NCI-H2196 treated with DMSO at 0.1 percent for 48 hours (cell line): ENCODE data around the gene GNGT1.

Experiments
- DNase-seq: peaks from one replicate; lab custom pipeline; 2025; ENCODE audit not compliant: unreplicated experiment; lab: John Stamatoyannopoulos, UW

Gene GNGT1

DNA sequence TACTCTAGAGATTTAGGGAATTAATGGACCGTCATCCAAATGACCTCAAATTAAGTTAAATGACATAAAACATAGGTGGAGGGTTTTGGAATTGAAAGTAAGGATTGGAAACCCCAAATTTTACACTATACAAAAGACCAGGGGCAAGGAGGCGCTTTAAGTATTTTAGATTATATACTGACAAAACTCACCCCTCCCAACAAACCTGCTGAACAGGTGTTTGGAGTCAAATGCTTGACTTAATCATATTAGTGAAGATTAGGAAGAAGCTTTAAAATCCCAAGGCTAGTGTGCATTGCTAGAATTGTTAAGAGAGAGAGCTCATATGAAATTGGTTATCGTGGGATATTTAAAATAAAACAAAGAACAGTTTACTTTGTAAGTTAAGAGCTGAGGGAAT is at the start of gene GNGT1:
Gene GNGT1 (plus strand): TSS at position 301 of the 400 bp plus-strand sequence. CDS start 180 bp downstream, outside the sequence.
- DNase-seq, result no peak

DNA sequence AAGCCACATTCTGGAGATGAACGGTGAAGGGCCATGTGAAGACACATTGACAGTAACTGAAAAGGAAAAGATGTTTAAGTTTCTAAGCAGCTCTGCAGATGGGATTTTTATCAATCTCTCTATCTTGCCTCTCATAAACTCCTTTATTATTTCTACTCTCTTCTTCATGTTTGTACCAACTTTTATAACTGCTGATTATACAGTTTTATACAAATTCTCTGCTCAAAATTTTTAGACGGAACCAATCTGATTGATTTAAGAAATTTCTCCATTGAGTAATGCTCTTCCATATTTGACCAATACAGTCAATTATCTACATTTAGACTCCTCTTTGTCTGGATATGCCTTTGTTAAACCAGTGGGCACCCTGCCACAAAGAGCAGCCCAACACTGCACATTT is 47.5 kb upstream of the GNGT1 start:
- no peak for DNase-seq

DNA sequence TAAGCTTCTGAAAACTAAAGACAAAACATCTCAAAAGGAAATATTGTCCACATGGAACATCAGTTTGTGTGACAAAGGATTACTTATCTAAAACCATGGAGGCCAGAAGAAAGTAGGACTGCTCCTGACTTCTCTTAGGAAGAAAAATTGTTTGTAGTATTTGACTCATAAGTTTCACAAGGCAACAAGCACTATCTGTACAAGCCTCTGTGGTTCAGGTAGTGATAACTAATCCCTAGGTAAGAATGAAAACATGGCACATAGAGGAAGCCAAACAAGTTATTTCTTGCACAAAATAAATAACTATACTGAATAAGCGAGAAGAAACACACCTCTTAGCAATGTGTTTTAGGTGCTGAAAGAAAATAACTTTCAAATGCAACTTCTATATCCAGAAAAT is 46.1 kb upstream of the GNGT1 start:
- DNase-seq, result no peak

DNA sequence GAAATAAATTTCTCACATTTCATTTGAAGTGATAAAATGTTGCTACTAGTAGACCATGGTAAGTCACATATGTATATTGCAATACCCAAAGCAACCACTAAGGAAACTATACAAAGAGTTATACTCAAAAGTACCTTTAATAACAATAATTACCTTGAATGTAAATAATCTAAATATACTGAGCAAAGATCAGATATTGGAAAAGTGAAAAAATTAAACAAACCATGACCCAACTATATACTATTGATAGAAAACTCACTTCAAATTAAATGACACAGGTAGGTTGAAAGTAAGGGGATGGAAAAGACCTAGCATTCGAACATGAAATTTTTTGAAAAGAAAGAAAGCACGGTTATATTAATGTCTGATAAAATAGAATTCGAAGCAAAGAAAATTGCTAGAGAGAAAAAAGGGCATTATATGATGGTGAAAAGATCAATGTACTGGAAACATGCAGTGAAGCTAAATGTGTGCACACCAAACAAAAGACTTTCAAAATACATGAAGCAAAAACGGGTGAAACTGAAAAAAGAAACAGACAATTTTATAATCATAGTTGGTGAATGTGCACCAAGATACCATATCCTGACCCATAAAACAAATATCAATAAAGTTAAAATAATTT is 44.9 kb upstream of the GNGT1 start:
- no peak for DNase-seq

DNA sequence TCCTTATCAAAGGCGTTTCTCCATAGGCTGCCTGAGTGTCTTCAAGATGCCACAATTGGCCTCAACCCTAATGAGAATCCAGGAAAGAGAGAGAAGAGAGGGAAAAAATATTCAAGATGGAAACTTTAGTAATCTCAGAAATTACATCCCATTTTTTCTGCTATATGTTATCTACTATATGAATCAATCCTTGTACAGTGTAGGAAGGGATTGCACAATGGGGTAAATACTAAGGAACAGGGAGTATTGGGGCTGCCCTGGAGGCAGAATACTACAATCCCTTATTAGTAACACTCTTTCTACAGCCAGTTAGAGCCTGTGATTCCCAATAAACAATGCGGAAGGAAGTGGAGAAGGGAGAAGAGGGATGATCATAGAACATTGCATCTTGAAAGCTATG is 43.7 kb upstream of the GNGT1 start:
- DNase-seq, result no peak

DNA sequence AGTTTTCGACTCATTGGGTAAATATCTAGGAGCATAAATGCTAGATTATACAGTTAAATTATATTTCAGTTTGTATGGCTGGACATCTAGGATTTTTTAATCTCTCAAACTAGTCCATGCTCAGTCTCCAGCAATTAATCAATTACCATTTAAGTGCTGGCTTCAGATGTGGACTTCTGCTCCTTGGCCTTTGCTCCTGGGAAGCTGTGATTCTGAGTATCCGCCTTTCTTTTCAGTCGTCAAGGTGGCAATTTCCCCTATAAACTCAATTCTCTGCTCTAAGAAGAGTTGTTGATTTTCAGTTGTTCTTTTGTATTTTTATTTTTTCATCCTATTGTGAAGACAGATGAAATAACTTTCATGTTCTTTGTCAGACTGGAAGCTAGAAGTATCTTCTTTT is 39.5 kb upstream of the GNGT1 start:
- no peak for DNase-seq

DNA sequence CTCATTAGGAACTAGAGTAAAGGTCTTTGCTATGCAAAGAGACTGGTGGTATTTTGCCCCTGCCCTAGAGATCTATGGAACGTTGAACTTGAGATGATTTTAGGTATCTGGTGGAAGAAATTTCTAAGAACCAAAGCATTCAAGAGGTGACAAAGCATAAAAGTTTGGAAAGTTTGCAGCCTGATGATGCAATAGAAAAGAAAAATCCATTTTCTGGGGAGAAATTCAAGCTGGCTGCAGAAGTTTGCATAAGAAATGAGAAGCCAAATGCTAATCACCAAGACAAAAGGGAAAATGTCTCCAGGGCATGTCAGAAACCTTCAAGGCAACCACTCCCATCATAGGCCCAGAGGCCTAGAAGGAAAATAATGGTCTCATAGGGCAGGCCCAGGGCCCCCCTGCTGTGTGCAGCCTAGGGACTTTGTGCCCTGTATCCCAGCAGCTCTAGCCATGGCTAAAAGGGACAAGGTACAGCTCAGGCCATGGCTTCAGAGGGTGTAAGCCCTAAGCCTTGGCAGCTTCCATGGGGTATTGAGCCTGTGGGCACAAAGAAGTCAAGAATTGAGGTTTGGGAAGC is 32.3 kb upstream of the GNGT1 start:
- no peak for DNase-seq

DNA sequence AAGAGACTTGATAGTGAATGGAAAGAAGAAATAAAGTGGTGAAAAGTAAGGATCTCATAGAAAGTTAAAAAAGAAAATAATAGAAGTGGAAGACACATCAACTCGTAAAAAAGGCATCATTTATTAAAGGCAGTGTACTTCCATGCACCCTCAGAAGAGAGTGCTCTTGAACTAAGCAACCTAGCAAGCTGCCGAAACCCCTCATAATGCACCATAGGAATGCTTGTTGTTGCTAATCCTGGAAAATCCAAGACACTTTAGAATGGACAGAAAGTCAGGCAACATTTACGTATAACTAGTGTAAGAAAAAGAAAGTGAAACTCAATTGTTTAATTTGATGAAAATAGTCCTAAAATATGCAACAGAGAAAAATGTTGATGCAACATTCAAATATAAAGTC is 28.6 kb upstream of the GNGT1 start:
- no peak for DNase-seq

DNA sequence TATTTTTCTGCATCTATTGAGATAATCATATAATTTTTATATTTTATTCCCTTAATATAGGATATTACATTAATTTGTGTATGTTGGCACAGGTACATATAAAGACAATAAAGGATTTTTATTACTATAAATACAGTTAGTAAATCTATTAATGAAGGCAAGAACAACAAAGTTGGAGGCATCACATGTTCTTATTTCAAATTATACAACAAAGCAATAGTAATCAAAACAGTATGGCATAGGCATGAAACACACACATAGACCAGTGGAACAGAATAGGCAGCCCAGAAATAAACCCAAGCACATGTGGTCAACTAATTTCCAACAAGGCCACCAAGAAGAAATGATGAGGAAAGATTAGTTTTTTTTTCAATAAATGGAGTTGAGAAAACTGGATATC is 27.0 kb upstream of the GNGT1 start:
- no peak for DNase-seq

DNA sequence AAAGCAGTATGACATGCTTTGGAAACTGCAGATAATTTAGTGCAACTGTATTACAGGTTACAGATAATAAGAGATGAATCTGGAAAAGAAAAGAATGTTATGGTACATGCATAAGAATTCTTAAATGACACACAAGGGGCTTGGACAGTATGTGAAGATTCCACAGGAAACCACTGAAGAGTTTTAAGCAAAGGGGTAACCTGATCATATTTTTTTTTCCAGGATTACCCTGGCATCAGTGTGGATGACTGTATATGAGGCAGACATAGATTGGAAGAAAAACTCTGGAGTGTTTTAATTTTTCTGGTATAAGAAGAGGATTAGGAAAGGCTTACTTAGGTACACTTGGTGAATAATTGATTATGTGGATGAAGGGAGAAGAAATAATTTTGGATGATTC is 23.9 kb upstream of the GNGT1 start:
- DNase-seq, result no peak

DNA sequence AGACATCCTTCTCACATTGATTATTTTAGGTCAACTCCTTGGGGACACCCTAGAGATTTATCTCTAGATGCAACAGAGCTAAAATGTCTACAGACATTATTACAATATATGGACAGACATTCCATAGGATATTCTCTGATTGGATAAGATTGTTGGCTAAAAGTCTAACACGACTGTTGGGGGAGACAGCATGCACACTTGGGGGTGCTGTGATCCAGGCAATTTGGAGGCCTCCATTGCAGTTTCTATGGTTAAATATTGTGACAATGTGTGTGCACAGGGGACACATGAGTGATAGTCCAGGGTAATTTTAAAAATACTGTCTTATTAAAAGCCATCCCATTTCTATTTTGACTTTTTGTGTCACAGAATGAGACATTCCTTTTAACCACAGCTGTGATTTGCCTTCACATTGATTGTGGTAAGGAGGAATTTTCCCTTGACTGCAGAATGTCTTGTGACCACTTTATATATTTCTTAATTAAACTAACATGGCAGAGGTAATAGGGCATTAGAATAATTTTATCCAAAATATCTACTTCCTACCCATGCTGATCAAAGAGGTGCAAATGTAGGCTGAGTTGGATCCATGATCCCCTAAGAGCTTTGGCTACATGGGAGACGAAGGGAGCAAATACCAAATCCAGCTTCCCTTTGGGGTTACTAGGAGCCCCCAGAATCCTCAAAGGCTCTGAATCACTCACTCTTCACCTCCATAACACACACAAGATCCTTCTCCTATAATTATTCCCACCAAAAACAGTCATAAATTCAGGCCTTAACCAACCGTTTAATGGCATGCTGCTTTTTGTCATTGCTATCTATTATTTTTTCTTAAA is 23.1 kb upstream of the GNGT1 start:
- DNase-seq, result no peak

DNA sequence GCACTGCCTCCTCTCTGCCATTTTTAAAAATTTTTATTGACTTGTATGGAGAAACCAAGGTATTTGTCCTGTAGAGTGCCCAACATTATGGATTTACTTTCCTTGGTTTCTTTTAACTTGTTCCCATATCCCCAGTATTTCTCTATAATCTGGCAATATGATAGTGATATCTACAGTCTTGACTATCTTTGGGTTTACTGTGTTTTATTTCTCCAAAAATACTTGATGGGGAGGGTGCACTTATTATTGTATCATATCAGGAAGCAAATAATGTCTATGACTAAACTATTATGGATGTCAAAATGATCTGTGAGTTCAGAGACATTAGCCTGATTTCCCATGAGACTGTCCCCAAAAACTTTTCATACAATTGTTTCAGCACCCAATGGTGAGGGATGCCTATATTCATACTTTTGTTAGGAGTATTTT is 22.4 kb upstream of the GNGT1 start:
- no peak for DNase-seq

DNA sequence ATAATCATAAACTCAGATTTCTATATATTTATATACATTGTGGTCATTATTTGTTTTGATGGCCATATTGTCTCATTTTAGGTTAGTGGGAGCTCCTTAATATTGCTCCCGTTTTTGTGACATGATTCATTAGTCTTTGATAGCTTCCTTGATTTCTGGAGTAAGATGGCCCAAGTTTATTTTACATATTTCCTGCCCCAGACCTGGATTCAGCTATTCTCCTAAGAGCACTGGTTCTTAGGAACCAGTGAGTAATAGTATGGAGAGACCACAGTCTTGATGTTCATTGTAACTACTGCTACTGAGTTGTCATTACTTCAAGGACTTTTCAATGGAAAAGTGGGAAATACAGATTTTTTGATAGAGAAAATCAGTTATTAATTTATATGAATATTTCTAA is 21.8 kb upstream of the GNGT1 start:
- DNase-seq, result no peak

DNA sequence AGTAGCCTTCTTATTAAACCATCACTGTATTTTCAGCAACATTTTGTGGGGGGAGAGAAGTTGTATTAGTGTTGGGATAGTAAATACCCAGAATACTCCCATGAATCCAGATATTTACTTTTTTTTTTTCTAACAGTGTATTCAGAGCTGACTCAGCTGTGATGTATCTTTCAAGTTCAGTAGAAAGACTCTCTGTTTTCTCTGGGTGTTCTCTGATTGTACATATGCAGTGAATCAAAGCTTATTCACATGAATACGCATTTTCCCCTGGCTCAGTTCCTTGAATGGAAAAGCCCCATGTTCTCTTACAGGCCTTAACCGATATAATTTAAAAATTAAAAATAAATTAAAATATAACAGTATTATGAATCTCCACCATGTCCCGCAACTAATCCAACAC is 17.1 kb upstream of the GNGT1 start:
- DNase-seq, result no peak

DNA sequence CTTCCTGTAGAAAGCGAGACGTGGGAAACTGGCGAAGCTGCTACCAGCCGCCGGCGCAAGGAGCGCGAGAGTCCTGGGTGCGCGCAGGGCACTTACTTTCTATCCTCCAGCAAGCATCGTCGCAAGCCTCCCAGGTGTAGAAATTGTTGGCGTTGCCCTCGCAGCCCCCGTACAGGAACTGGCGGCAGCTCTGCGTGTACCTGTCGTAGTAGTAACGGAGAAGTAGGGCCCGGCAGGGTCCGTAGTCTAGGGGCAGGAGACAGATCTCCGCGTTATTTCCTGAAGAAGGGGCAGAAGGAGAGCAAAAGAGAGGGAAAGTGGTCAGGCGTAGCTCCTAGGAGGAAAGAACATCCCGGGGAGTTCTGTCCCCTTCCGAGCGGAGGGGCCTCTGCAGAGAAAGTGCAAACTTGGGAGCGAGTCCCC is 16.3 kb upstream of the GNGT1 start:
- no peak for DNase-seq

DNA sequence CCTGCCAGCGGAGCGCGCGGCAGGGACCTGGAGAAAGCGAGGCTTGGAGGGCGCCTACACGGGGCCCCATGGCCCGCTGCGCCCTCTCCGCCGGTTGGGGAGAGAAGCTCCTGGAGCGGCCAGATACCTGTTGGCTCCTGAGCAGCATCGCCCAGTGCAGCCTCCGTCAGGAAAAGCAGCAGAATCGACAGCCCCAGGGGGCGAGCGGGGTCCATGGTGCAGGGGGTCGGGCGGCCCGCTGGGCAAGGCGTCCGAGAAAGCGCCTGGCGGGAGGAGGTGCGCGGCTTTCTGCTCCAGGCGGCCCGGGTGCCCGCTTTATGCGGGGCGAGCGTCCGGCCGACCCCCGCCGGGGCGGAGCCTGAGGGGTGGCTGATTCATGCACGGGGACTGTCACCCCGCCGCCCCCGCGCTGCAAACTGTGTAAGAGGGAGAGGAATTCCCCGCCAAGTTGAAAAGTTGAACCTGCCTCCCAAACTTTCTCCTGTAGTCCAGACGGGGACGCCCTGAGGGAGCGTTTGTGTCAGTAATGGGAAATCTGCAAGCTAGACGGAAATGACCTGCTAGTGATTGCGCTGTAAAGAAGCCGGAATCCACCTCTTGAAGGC is 15.8 kb upstream of the GNGT1 start, which contains the start of gene TFPI2:
Gene TFPI2 (minus strand): TSS at position 290 of the 605 bp plus-strand sequence. CDS start 75 bp downstream, at position 215.
- DNase-seq, result no peak

DNA sequence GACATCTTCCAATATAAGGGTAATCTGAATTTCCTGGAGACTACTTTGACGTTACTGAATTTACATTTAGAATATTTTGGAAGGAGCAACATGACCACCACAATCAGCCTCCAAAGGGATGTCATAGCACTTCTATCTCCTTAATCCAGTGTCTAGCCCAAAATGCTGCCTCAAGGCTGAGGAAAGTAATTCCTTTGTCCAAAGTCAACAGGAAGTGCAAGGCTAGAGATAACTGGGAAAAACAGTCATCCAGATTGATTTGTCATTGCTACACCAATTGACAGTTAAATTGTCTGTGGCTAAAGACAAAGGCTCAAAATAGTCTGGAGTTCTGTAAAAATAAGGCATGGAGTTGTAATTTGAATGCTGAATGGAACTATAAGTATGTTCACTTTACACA is 11.9 kb upstream of the GNGT1 start:
- no peak for DNase-seq

DNA sequence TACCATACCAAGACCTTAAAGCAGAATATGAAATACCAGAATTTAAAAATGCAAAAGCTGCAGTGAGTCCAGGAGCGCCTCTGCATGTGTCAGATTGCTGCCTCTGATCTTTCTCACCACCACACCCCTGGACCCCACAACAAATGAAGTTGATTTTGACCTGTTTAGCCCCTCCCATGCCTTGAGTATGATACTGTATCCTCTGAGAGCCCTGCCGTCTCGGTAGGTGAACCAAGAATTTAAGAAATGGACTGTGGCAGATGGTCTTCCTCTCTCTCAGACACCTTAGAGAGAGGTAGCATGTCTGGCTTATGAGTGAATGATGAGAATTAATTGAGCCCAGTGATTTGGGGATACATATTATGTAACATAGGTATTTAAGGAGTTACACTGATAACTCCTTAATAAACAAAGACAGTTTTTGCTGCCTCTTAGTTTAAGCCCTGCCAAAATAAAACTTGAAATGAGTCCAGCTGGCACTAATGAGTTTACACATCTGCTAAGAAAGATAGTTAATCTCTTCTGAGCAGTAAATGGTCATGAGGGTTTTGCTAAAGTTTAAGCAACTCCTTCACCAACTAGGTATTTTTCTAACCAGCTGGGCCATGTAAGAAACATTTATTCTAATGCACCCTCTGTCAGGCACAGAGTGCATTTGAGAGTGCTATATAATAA is 11.3 kb upstream of the GNGT1 start:
- DNase-seq, result no peak

DNA sequence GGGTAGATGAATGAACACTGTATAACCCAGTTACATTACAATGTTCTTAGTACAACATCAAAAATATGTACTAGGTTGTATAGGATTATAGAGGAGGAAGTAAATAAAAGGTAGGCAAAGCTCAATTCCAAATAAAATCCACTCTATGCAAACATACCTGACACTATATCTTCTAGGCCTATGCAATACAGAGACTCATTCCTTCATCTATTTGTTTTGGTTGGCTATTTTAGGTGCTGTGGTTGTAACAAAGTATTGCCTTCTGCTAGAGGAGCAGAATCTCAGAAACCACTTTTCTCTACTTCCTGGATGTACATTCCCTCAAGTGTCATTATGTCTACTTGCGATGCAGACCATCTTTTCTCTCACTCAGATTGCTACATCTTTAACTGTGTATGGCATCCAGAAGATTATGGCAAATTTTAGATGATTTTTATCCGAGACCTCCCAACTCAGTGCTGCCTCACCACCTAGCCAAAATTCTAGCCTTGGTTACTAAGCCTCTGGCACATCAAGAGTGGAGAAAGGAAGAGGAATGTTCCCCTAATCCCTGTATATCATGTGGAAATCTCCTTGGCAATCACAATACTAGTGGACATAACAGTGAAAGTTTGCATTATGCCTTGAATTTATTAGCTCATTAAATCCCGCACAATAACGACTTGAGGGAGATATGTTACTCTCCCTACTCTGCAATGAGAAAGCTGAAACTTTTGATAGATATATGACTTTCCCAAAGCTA is 10.3 kb upstream of the GNGT1 start:
- no peak for DNase-seq

DNA sequence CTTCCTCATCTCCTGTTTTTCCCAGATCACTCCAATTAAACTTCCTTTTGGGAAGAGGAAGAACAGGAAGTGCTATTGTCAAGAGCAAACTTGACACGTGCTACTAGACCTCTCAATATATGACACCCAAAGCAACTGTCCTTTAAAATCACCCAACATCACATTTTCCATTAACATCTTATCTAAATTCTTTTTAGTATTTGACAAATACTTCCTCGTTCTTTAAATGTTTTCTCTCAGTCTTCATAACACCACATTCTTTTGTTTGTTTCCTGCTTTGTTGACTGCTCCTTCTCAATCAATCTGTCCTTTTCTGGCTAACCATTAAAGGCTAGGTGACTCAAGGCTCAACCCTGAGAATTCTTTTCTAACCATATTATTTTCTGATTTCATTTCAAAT is 8.7 kb upstream of the GNGT1 start:
- DNase-seq, result no peak
